Measurements from ENCODE around the gene SNCG.

SNCG gene

GRCh38 chr10:86960863-86961434 is 2.5 kb downstream of the SNCG start:
- no peak for DNase-seq (ENCODE audit: low read depth)

- no peak for DNase-seq (ENCODE audit: low read depth)
Observed at GRCh38 chr10:86961481-86962091, 3.2 kb downstream of the SNCG start.

- DNase-seq (ENCODE audit: low read depth) = no peak
Observed at GRCh38 chr10:86962136-86962980, 4.0 kb downstream of the SNCG start.

DNA sequence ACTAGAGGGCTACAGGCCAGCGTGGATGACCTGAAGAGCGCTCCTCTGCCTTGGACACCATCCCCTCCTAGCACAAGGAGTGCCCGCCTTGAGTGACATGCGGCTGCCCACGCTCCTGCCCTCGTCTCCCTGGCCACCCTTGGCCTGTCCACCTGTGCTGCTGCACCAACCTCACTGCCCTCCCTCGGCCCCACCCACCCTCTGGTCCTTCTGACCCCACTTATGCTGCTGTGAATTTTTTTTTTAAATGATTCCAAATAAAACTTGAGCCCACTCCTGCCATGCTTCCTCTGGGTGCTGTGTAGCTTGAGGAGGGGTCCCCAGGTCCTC is 4.5 kb downstream of the SNCG start:
- DNase-seq (ENCODE audit: low read depth) = no peak

GRCh38 chr10:86963341-86963919 is 5.0 kb downstream of the SNCG start:
- no peak for DNase-seq (ENCODE audit: low read depth)

- no peak for DNase-seq (ENCODE audit: low read depth)
Observed at GRCh38 chr10:86964061-86964846, 5.9 kb downstream of the SNCG start.

GRCh38 chr10:86964847-86965190 is 6.4 kb downstream of the SNCG start:
- DNase-seq (ENCODE audit: low read depth) = no peak

DNA sequence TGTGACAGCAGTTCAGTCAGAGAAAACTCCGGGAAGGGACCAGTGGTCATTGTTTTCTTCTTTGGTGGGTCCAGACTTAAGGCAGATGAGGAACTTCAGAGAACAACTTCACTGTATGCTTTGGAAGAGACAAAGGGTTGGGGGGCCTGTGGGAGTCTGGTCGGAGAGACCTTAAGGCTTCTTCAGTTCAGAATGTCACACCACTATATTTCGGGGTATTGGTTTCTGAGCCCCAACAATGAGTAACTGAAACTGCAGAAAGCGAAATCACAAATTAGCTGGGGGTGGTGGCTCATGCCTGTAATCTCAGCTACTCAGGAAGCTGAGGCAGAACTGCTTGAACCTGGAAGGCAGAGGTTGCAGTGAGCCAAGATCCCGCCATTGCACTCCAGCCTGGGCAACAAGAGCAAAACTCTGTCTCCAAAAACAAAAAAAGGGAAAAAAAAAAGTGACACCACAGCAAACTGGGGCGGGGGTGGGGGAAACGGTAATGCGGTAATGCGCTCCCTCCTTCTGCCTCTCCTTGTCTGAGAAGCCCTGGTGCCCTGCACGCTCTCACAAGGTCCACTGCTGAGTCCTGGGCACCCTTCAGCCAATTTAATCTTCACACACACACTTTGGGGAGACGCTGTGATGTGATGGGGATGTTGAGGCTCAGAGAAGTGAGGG is 7.7 kb downstream of the SNCG start:
- no peak for DNase-seq (ENCODE audit: low read depth)

DNA sequence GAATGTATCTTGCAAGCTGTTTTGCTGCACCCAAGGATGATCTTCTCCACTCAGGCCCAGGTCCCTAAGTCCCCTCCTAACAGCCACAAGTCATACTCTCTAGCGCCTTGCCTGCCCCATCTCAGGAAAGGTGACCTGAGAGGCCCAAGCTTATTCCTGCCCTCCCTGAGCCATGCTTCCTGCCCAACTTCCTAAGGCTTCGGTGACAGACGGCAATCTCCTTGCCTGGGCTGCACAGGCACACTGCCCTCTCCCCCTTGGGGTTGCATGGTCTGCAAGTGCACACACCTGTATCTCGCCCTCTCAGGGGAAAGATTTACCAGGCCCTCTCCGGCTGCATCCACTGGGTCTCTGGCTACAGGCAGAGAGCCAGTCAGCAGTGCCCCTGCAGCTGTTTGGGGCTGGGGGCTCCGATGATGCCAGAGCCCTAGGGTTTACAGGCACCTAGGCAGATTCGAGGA is 9.1 kb downstream of the SNCG start:
- no peak for DNase-seq (ENCODE audit: low read depth)

- no peak for DNase-seq (ENCODE audit: low read depth)
Observed at GRCh38 chr10:86968271-86968993, 10.0 kb downstream of the SNCG start, which contains the start of gene ADIRF. TSS of gene ADIRF (plus strand) at chr10:86968482. CDS start at chr10:86968545, 63 bp downstream.

- no peak for DNase-seq (ENCODE audit: low read depth)
Observed at GRCh38 chr10:86968994-86969355, 10.6 kb downstream of the SNCG start.

DNA sequence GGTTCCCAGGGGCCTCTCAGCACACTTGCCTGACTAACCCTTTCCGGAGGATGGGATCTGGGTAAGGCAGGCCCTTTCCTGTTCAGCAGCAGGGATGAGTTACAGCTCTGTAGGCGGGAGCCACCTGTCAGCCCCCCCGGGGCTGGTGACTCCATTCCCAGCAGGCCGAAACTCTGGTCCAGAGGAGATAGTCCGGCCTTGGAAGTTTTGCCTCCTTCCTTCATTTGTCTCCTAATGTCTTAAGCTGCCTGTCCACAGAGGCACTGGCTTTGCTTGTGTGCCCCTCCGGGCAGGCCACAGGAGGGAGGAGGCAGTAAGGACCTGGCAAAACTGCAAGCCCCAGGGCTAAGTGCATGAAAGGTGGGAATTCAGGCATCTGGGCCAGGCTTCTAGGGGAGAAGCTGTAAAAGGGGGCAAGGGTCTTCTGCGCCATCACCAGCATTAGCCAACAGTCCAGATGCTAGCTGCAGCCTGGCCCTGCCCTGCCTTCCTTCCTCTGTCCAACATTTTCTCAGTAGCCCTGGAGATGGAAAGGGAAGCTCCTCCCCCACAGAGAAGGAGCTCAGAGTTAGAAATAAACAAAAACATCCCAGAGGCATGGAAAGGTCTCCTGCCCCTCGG is 11.1 kb downstream of the SNCG start:
- DNase-seq (ENCODE audit: low read depth) = no peak

GRCh38 chr10:86970162-86970981 is 12.0 kb downstream of the SNCG start:
- no peak for DNase-seq (ENCODE audit: low read depth)

- no peak for DNase-seq (ENCODE audit: low read depth)
Observed at GRCh38 chr10:86970982-86971231, 12.5 kb downstream of the SNCG start.

DNA sequence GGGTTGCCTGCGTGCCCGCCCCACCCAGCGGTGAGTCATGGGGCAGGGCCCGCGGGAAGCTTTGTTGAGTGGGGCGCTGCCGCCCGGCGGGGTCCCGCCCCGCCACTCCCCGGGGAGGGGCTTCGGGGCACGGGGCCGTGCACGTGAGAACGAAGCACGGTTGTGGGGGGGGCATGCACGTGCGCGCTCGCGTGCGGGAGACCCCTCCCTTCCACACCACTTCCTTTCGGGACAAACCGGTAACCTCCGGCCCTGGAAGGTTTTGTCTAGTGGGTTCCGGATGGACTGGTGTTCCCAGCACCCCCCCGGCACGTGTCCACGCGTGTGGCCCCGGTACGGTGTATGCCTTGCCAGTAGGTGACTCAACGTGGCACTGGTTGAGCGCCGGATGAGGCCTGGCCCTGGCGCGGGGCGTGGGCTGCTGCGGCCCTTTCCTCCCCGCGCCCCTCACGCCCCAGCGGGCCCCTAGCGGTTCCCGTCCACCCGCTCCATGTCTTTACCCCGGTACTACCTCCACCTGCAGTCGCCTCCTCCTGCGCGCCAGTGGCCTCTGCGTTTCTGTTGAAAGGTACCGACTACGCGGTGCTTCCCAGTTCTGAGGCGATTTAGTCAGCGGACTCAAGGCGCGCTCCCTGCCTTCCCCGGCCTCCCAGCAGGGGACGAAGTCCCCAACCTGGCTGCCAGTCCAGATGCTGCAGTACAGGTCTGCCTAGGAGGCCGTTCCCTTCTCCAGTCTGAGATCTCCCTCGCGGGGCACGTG is 13.0 kb downstream of the SNCG start:
- DNase-seq (ENCODE audit: low read depth) = peak; percentile 90

DNA sequence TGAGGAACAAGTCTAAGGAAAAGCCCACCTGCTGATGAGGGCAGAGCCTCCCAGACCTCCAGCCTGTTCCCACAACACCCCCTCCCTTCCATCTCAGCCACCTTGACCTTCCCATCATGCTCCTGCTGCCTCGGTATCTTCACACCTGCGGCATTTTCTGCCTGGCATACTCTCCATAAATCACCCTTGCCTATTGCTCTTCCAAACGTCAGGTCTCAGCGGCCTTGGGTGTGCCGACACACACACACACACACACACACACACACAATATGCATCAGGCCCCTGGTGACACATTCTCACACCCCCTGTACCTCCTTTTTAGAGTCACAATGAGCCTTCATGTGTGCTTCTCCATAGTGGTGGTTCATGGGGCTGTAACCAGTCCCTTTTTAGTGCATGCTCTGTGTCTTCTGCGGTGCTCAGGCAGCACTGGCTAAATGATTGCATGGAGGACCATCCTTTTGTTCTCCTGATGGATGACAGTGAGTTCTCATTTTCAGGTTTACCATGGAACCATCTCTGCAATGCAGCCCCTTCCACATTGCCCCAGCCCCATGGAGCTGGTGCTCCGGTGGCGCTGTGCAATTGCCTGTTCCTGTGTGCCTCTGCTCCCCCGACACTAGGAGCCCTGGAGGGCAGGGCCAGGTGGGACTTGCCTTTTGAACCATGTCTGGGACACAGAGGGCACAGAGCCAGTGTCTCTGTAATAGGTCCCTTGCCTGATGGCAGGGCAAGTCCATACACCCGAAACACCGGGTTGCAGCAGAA is 14.4 kb downstream of the SNCG start:
- no peak for DNase-seq (ENCODE audit: low read depth)

GRCh38 chr10:86974484-86974883 is 16.1 kb downstream of the SNCG start:
- no peak for DNase-seq (ENCODE audit: low read depth)

- no peak for DNase-seq (ENCODE audit: low read depth)
Observed at GRCh38 chr10:86976362-86977056, 18.1 kb downstream of the SNCG start.

All from activated T-helper 1 cell treated with Interleukin-2 at 50 U/mL for 16 hours (primary cell).